ENCODE results near the gene DLL3.

Gene DLL3

GRCh38 chr19:39501340-39501739, 2.6 kb downstream of the DLL3 start:
- in situ Hi-C loops (cut with HindIII; ENCODE audit: low pct_ligation_motif_present, low sequenced_read_pairs), result no loop called here
- H3K4me3 ChIP-seq (ENCODE audit: low read depth, low read length), result no peak overlapping the region

GRCh38 chr19:39502640-39503417, 4.1 kb downstream of the DLL3 start:
- Histone ChIP-seq H3K4me3 (ENCODE audit: low read depth, low read length) (no peak overlapping the region), H3K27ac (no peak overlapping the region), H3K36me3 (replicated peaks) (no peaks in the 10 kb centered on the region), H3K27me3 (replicated peaks) (peaks cover 15% of the 10 kb centered on the region)
- TF ChIP-seq CTCF (IDR thresholded peaks at IDR 0.05; ENCODE audit: low read depth, low read length, missing control alignments), result peak; percentile 51
- DNase-seq, result no peak
- in situ Hi-C loops (cut with HindIII; ENCODE audit: low pct_ligation_motif_present, low sequenced_read_pairs), result no loop called here

More at GRCh38 chr19:39501340-39501739, 2.6 kb downstream of the DLL3 start:
- Histone ChIP-seq H3K27ac (no peak overlapping the region), H3K36me3 (replicated peaks) (no peaks in the 10 kb centered on the region), H3K27me3 (replicated peaks) (peaks cover 15% of the 10 kb centered on the region)
- DNase-seq, result no peak
- no peak for TF ChIP-seq CTCF (IDR thresholded peaks at IDR 0.05; ENCODE audit: low read depth, low read length, missing control alignments)

- Histone ChIP-seq H3K27me3 (replicated peaks) (no peaks in the 10 kb centered on the region), H3K27ac (no peak overlapping the region), H3K4me3 (ENCODE audit: low read depth, low read length) (peak overlapping the region; percentile 59), H3K36me3 (replicated peaks) (no peaks in the 10 kb centered on the region)
- no peak for DNase-seq
- in situ Hi-C loops (cut with HindIII; ENCODE audit: low pct_ligation_motif_present, low sequenced_read_pairs), result no loop called here
- no peak for TF ChIP-seq CTCF (IDR thresholded peaks at IDR 0.05; ENCODE audit: low read depth, low read length, missing control alignments)
These were observed 7.8 kb downstream of the DLL3 start for GRCh38 chr19:39506598-39506943.

GRCh38 chr19:39506944-39507714, 8.4 kb downstream of the DLL3 start:
- DNase-seq, result peak; percentile 41
- peak overlapping the region; percentile 59 for H3K4me3 ChIP-seq (ENCODE audit: low read depth, low read length)
- H3K27me3 ChIP-seq (replicated peaks), result no peaks in the 10 kb centered on the region
- TF ChIP-seq CTCF (IDR thresholded peaks at IDR 0.05; ENCODE audit: low read depth, low read length, missing control alignments), result no peak
- H3K27ac ChIP-seq, result no peak overlapping the region
- H3K36me3 ChIP-seq (replicated peaks), result no peaks in the 10 kb centered on the region
- in situ Hi-C loops (cut with HindIII; ENCODE audit: low pct_ligation_motif_present, low sequenced_read_pairs), result no loop called here

GRCh38 chr19:39507715-39508364, 9.1 kb downstream of the DLL3 start:
- Histone ChIP-seq H3K4me3 (ENCODE audit: low read depth, low read length) (peak overlapping the region; percentile 59), H3K27me3 (replicated peaks) (no peaks in the 10 kb centered on the region), H3K27ac (no peak overlapping the region), H3K36me3 (replicated peaks) (no peaks in the 10 kb centered on the region)
- DNase-seq, result no peak
- TF ChIP-seq CTCF (IDR thresholded peaks at IDR 0.05; ENCODE audit: low read depth, low read length, missing control alignments), result no peak
- in situ Hi-C loops (cut with HindIII; ENCODE audit: low pct_ligation_motif_present, low sequenced_read_pairs), result no loop called here

Measured in brain microvascular endothelial cell (primary cell).